GM18507 (cell line): ENCODE data around the gene NACA.

Source experiments
- DNase-seq: peaks from one replicate; pipeline ENCODE4 v3.0.0; 2011; ENCODE audit warnings: low read depth; ENCODE audit not compliant: insufficient read length; ENCODE audit errors: extremely low spot score
- FAIRE-seq: peaks from 2 replicates; lab custom pipeline; 2011; peaks lifted over from hg19 to GRCh38; lab: Jason Lieb, UNC

The NACA gene

DNA sequence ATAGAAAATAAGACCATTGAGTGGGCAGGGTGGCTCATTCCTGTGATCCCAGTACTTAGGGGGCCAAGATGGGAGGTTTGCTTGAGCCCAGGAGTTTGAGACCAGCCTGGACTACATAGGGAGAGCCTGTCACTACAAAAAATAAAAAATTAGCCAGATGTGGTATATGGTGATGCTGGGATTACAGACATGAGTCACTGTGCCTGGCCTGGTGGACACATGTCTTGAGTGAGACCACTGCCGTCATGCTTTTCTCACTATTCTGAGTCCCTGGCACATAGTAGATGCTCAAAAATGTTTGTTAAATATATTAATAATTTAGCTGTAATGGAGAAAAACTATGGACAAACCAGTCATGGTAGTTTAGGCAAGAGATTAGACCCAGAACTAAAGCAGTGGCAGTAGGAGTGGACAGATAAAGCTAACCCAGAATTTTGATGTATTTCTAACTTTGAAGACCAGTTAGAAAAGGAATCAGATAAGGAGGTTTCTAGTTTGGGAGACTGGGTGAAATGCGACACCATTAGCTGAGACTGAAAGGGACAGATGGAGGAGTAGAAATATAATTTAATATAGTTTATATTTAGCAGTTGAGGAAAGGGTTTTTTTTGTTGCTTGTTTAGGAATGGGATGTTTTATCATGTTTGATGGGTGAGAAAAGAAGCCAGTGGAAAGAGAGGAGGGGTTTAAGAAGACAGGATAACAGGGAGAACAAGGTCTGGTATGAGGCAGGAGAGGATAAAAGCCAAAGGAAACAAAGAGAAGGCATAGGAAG lies 29.6 kb downstream of the NACA start:
- no peak for FAIRE-seq
- DNase-seq: no peak

DNA sequence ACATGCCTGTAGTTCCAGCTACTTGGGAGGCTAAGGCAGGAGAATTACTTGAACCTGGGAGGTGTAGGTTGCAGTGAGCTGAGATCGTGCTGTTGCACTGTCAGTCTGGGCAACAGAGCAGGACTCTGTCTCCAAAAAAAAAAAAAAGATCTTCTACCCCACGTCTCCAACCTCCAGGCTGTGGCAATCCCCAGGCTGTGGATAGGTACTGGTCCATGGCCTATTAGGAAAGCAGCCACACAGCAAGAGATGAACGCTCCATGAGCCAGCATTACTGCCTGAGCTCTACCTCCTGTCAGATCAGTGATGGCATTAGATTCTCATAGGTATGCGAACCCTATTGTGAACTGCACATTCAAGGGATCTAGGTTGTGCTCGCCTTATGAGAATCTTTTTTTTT lies 30.9 kb downstream of the NACA start:
- FAIRE-seq (no peak), DNase-seq (no peak)

DNA sequence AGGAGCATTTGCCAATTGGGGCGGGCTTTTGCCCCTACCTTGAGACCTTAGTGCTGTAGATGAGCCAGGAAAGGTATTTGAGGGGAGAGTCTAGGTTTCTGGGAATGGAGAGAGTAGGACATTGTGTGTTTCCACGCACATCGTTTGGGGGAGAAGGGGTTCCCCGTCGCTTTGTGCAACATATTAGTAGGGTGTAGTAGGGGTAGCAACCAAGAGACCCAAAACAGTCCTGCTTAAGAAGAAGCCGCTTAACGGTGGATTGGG lies 36.3 kb downstream of the NACA start:
- DNase-seq: no peak
- no peak for FAIRE-seq

DNA sequence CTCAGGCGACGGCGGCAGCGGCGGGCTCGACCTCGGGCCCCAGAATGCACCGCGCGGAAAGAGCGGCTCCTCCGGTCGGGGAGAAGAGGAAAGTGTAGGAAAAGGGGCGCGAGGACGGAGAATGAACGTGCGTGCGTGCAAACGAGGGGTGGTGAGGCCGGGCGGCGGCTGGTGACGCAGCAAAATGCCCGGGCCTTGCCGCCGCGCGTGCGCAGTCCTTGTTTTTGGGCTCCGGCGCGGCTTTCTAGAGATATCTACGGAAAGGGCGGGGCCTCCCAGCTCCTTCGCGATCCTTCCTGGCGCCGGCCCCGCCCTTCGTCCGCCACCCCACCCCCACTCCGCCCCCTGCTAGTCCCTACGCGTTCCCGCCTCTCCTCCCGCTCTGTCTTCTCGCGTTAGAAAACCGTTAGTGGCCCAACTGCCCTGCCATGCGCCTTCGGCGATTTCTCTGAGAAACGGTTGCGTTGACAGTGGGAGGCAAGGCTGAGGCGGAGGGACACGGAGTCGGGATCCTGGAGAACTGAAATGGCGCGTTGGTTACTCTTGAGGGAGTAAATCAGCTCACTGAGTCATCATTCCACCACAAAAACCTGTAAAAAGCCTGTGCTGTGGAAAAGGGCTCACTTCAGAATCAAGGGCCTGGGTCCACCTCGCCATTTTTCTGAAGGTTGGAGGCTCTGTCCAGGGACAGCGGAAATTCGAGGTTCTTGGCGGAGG lies 36.8 kb downstream of the NACA start, which contains the start of gene PTGES3:
Gene PTGES3, minus strand, starts transcription at position 156 of the 717 bp plus-strand sequence. CDS start 285 bp downstream, outside the sequence.
- FAIRE-seq (peak; percentile 97), DNase-seq (peak; percentile 84)

DNA sequence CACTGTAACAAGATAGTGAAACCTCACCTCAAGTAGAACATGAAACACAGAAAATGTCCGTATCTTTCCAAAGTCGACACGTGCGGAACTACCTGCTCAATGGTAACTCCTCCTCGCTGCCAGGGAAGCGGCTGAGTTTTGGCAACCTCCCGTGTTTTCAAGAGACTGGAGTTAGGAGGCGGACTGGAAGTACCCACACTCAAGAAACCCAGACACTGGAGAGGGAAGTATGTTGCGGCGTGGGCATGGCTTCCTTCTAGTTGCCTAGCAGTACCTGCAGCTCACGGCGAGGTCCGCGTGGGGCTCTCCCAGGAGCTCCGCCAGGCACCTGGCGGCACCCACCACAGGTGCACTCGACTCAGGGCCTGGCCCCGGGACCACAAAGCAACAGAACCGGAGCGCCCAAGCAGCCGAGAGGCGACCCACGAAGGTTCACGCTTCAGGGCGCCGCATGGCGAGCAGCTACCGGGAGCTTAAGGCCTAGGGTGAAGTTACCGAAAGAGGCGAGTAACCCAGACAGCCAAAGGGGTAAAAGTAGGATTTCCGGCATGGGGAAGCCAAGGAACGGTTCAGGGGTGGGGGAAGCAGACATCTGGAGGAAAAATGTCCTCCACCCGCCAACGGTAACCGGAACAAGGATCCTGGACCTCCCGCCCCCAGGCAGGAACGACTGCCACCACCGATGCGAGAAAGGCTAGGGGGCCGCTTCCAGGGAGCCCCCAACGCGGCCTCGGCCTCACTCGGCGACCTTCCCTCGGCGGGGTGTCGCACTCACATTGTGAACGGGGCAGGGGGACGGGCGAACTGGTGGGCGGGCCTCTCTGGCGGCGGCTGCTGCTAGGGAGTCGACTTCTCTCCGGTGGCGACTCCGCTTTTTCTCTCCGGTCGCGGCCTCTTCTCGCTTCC lies 37.6 kb downstream of the NACA start:
- DNase-seq: no peak
- no peak for FAIRE-seq

DNA sequence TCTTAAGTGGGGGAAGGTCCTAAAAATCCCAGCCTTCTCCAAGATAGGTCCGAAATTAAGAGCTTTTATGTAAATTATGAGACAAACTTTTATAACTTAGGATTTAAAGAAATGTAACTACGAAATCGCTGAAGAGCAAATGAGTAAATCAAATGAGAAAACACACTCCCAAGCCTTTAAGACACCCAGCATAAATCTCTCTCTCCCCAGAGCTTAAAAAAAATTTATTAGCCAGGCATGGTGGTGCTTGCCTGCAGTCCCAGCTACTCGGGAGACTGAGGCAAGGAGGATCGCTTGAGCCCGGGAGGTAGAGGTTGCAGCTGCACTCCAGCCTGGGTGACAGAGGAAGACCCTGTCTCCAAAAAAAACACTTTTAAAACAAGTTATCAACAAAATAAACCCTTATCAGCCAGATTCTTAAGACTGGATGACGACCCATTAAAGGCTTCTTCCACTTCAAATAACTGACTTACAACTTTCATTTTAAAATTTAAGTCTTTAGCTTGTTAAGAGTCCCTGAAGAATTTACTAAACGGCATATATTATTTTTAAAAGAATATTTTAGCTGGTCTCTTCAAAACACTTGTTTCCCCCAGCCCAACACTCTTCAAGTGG lies 40.2 kb downstream of the NACA start:
- no peak for DNase-seq

DNA sequence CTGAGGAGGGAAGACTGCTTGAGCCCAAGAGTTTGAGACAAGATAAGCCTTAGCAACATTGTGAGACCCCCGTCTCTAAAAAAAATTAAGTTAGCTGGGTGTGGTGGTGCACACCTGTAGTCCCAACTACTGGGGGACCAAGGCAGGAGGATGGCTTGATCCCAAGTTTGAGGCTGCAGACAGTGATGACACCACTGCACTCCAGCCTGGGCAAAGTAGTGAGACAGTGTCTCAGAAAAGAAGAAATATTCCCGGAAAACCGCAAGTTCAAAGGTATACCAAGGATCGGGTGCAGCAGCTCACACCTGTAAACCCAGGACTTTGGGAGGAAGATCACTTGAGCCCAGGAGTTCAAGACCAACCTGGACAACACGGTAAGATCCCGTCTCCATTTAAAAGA lies 42.8 kb downstream of the NACA start:
- no peak for DNase-seq
- FAIRE-seq: no peak

More for the DNA sequence above, 40.2 kb downstream of the NACA start:
- FAIRE-seq: no peak

DNA sequence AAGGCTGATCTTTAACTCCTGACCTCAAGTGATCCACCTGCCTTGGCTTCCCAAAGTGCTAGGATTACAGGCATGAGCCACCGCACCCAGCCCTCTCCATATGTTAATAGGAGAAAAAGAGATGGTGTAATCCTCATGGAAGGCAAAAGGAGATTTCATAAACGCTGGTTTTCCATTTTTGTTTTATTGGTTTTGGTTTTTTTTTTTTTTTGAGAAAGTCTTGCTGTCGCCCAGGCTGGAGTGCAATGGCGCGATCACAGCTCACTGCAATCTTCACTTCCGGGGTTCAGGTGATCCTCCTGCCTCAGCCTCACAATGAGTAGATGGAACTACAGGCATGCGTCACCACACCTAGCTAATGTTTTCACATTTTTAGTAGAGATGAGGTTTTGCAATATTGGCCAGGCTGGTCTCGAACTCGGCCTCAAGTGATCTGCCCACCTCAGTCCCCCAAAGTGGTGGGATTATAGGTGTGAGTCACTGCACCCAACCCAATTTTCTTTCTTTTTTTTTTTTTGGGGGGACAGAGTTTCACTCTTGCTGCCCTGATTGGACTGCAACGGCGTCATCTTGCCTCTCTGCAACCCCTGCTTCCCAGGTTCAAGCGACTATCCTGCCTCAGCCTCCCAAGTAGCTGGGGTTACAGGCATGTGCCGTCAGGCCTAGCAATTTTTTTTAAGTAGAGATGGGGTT lies 45.1 kb downstream of the NACA start:
- FAIRE-seq (no peak), DNase-seq (no peak)

DNA sequence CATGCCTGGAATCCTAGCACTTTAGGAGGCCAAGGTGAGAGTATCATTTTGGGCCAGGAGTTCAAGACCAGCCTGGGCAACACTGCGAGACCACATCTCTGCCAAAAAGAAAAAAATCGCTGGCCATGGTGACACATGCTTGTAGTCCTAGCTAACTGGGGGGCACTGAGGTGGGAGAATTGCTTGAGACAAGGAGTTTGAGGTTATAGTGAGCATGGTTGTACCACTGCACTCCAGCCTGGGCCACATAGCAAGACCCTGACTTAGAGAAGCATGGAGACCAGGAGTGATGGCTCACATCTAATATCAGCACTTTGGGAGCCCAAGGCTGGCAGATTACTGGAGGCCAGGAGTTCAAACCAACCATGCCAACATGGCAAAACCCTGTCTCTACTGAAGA lies 46.2 kb downstream of the NACA start:
- no peak for FAIRE-seq

DNA sequence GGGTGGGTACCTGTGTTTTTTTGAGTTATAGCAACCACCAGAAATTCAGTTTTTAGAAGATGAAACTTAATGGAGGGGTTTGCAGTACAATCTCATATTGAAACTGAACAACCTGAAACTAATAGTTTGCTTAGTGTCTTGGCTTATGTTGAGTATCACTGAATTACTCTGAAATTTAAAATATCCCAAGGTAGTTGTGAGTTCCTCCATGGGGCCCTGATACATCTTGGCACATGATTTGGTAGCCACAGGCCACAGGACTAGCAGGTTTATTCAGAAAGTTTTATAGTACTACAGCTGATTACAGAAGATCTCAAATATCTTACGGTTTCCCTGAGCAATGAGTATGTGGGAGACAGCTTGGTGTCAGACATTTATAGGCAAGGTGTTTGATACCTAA lies 47.4 kb downstream of the NACA start:
- no peak for FAIRE-seq
- no peak for DNase-seq

More for the DNA sequence above, 46.2 kb downstream of the NACA start:
- no peak for DNase-seq

DNA sequence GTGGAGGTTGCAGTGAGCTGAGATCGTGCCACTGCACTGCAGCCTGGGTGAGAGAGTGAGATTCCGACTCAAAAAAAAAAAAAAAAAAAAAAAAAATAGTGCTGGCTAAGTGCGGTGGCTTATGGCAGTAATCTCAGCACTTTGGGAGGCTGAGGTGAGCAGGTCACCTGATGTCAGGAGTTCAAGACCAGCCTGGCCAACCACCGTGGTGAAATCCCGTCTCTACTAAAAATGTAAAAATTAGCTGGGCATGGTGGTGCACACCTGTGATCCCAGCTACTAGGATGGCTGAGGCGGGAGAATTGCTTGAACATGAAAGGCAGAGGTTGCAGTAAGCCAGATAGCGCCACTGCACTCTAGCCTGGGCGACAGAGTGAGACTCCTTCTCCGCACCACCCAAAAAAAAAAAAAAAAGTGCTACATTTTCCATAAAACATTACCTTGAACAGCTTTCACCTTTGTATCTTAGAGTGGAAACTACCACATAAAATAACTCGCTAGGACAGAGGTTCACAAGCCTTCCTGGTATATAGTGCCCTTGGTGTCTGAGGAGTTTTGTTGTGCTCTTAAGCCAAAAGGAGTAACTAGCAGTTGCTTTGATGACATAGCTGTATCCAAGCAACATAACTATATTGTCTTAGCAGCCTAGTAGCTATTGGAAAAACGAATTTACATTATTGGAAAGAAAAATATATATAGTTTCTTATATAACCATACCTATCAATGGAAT lies 48.1 kb downstream of the NACA start:
- DNase-seq (no peak), FAIRE-seq (no peak)

DNA sequence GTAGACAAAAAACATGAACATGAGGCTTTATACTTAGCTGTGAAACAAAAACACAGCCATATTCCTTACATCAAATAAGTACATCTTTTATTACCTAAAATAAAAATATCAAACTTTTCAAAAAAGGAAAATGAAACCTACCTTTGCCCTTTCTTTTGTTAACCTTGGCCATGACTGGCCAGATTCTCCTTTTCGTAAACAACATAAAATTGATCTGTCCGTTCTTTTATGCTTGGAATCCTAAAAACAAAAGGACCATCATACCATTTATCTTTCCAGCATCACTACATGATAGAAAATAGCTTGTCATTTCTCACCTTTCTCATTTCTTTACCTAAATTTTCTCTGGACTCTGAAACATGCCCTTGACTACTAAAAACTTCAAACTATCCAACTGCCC lies 53.5 kb downstream of the NACA start:
- no peak for FAIRE-seq
- DNase-seq: no peak

DNA sequence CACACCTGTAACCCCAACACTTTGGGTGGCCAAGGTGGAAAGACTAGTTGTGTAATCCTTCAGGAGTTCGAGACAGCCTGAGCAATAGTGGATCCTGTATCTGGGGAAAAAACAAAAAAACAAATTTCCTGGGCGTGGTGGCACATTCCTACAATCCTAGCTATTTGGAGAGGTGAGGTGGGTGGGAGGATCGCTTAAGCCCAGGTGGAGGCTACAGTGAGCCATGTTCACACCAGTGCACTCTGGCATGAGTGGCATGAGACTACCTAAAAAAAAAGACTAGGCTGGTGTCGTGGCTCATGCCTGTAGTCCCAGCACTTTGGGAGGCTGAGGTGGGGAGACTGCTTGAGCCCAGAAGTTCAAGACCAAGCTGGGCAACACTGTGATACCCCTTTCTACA lies 54.3 kb downstream of the NACA start:
- no peak for FAIRE-seq
- no peak for DNase-seq

DNA sequence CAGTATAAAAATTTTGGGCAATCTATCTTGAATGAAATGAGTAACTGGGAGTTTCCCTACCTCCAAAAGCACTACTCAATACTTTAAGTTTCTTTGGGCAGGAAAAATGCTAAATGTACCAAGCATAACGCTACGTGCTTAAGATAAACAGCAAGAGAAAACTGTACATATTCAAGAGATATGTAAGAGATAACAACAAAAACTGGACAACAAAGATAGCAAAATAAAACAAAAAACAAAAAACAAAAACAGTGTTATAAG lies 57.0 kb downstream of the NACA start:
- FAIRE-seq (no peak), DNase-seq (no peak)
